Inflammatory macrophage treated with lipopolysaccharide for 1 hour (primary cell): ENCODE data around the gene APOBEC3H.
"Not testable (repeated sequence)": the region's sequence is repeated elsewhere in the genome, so short reads cannot be mapped to it uniquely, and the experiment has no call there.

ENCODE experiments used
- DNase-seq, 2 donors: peaks; one replicate each; pipeline ENCODE4 v3.0.0-alpha.2; 2020 to 2022

Gene APOBEC3H

DNA sequence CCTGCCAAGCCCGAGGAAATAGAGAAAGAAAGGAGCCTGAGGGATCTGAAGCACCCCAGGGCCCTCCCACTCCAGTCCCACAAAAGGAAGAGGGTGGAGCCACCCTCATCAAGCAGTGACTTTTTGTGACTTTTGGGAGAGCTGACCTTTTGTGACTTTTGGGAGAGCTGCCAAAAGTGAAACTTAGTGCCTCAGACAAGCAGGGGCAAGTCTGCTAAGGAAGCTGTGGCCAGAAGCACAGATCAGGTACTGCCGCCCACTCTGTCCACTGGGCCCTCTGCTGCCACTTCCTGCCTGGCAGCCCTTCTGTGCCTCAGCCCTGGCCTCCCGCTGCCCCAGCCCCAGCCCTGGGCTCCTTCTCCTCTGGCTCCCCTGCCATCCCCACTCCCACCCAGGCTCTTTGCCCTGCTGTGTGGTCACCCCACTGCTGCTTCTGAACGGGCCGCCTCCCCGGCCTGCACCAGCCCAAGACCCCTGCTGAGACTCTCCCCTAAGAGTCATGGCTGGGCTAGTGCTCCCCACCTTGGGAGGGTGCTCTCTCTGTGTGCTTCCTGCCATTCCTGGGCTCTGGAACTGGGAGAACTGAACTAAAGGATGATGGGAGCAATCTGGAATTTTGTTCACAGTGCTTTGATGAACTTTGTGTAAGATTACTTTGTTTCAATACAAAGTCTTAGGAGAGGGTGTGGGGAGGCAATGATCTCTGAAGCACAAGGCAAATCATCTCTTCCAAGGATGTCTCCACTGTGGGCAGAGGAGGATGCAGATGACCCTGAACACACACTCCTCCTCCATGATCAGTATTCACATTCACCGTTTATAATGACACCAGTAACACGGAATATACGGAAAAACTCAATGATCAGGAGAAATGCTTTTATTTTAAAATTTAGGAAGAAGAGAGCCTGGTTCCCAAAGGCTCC is at the start of gene APOBEC3H:
TSS of gene APOBEC3H (plus strand) at position 147 of the 923 bp plus-strand sequence. CDS start 3,035 bp downstream, outside the sequence.
- peak; percentile 40 to 44 for DNase-seq

- DNase-seq: not testable (repeated sequence)
Measured at GRCh38 chr22:39049486-39049885, 47.6 kb upstream of the APOBEC3H start.

DNA sequence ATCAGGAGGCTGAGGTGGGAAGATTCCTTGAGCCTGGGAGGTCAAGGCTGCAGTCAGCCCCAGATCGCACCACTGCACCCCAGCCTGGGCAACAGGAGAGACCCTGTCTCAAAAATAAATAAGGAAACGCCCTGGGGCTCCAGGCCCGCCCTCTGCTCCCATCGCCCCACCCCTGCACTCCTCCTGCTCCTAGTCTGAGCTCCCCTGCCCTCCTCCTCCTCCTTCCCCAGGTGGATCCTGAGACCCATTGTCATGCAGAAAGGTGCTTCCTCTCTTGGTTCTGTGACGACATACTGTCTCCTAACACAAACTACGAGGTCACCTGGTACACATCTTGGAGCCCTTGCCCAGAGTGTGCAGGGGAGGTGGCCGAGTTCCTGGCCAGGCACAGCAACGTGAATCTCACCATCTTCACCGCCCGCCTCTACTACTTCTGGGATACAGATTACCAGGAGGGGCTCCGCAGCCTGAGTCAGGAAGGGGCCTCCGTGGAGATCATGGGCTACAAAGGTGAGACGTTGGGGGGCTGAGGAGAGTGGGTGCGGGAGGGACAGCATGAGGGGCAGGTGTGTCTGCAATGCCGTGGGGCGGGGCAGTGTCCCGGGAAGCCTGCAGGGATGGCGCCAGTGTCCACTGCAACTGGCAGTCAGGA is 45.1 kb upstream of the APOBEC3H start:
- DNase-seq: not testable (repeated sequence)

DNA sequence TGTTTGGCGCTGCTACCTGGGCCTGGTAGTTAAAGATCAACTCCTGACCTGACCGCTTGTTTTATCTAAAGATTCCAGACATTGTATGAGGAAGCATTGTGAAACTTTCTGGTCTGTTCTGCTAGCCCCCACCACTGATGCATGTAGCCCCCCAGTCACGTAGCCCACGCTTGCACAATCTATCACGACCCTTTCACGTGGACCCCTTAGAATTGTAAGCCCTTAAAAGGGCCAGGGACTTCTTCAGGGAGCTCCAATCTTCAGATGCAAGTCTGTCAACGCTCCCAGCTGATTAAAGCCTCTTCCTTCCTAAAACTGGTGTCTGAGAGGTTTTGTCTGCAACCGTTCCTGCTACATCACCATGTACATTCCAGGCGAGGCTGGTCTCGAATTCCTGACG is 41.4 kb upstream of the APOBEC3H start:
- DNase-seq: no peak

DNA sequence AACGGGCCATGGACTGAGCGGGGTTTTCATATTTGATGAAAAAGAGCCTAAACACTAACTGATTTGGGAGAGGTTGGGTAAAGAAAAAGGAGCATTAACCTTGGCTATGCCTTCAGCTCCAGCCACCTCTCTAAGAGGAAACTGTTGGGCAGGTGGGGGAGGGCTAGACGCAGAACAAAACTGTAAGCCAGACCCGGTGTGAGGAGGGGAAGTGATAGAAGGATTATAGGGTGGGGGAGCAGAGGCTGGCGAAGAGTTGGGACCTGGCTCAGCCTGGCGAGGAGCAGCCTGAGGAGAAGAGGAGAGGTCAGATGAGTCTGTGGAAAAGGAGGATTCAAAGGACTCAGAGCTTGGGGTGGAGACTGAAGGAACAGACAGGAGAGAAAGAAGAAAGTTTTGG is 35.8 kb upstream of the APOBEC3H start:
- DNase-seq: not testable (repeated sequence)

GRCh38 chr22:39061951-39062350 is 35.1 kb upstream of the APOBEC3H start:
- DNase-seq: not testable (repeated sequence)

DNA sequence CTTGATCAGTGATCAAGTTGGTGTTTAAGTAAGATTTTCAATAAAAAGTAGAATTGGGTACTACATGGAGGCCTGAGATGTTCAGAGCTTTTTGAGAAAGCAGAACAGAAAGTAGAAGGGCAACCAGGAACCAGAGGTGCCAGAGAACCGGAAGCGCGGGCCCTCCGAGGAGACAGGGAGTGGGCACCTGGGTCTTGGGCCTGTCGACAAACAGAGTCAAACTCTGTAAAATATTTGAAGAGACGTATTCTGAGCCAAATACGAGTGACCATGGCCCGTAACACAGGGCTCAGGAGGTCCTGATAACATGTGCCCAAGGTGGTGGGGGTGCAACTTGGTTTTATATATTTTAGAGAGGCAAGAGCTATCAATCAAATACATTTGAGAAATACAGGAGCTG is 33.1 kb upstream of the APOBEC3H start:
- DNase-seq: not testable (repeated sequence)

DNA sequence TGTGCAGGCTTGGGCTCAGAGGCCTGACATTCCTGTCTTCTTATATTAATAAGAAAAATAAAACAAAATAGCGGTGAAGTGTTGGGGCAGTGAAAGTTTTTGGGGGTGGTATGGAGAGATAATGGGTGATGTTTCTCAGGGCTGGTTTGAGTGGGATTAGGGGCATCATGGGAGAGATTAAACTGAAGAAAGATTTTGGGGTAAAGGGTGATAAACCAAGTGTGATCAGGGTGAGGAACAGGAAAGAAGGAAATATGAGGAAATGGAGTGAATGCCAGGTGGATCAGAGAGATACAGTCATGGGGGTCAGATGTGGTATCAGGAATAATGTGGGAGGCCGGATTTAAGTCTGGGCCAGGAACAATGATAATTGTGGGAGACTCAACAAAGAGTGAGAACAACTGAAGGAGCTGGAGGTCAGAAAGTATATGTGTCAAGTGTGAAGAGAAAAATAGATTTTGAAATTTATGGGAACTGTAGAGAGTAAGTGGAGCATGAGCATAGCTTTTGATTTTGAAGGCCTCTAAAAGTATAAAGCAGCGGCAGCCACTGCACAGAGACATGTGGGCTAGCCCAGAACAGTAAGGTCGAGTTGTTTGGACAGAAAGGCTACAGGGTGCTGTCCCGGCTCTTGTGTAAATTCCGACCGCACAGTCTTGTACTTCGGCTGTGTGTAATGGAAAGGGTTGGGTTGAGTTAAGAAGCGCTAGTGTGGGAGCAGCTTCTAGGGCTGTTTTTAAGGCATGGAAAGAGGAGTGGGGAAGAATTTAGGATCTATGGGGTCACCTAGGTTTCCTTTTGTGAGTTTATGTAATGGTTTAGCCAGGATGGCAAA is 30.4 kb upstream of the APOBEC3H start:
- not testable (repeated sequence) for DNase-seq

GRCh38 chr22:39068033-39068785 is 28.8 kb upstream of the APOBEC3H start:
- no peak for DNase-seq

- DNase-seq: no peak
Measured at GRCh38 chr22:39070186-39070585, 26.9 kb upstream of the APOBEC3H start.

DNA sequence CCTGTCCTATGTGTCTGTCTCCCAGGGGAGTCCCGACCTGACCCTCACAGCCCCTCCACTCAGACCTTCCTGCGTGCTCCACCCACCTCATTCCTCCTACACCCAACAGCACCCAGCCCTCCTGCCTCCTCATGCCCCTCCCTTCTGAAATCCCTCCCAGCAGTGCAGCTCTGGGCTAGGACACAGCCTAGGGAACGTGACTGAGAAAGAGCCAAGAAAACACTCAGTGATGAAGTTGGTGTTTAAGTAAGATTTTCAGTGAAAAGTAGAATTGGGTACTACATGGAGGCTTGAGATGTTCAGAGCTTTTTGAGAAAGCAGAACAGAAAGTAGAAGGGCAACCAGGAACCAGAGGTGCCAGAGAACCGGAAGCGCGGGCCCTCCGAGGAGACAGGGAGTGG is 24.5 kb upstream of the APOBEC3H start:
- peak in 1 of 2 donors; percentile 27 for DNase-seq

GRCh38 chr22:39073981-39074380 is 23.1 kb upstream of the APOBEC3H start:
- no peak for DNase-seq

GRCh38 chr22:39076155-39077025 is 20.7 kb upstream of the APOBEC3H start:
- not testable (repeated sequence) for DNase-seq

GRCh38 chr22:39077026-39077840 is 19.8 kb upstream of the APOBEC3H start, which contains the start of gene APOBEC3G:
APOBEC3G (plus strand) TSS chr22:39077275; CDS start chr22:39077362, 87 bp downstream.
- peak; percentile 72 to 74 for DNase-seq

- DNase-seq: not testable (repeated sequence)
Measured at GRCh38 chr22:39077912-39078311, 19.1 kb upstream of the APOBEC3H start.

DNA sequence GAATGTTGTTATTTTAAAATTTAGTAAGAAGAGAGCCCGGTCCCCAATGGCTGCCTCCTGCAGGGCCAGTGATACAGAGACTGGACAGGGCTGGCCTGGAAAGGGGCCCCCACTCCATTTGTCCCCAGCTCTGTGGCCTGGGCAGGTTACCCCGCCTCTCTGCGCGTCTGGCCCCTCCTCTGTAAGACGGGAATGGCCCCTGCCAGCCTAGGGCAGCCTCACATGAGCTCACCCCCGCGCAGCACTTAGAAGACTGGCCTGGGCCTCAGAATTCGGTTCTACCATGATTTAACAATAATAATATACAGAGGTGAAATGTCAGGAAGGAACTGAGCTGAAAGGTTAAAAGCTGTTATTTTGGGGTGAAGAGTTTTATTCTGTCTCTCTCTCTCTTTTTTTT is 18.7 kb upstream of the APOBEC3H start:
- no peak for DNase-seq

DNA sequence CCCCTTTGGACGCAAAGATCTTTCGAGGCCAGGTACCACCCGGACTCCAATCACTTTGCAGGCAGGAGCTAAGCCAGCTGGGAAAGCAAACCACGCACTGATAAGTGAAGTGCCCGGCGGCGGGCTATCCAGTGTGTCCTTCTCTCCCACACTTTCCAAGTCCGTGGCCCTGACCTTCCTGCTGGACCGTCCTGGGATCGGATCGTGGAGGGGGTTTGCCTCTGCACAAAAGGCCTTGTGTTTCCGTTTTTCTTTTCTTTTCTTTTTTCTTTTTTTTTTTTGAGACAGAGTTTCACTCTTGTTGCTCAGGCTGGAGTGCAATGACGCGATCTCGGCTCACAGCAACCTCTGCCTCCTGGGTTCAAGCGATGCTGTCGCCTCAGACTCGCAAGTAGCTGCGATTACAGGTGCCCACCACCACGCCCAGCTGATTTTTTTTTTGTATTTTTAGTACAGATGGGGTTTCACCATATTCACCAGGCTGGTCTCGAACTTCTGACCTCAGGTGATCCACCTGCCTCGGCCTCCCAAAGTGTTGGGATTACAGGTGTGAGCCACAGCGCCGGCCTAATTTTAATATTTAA is 17.9 kb upstream of the APOBEC3H start:
- not testable (repeated sequence) for DNase-seq

DNA sequence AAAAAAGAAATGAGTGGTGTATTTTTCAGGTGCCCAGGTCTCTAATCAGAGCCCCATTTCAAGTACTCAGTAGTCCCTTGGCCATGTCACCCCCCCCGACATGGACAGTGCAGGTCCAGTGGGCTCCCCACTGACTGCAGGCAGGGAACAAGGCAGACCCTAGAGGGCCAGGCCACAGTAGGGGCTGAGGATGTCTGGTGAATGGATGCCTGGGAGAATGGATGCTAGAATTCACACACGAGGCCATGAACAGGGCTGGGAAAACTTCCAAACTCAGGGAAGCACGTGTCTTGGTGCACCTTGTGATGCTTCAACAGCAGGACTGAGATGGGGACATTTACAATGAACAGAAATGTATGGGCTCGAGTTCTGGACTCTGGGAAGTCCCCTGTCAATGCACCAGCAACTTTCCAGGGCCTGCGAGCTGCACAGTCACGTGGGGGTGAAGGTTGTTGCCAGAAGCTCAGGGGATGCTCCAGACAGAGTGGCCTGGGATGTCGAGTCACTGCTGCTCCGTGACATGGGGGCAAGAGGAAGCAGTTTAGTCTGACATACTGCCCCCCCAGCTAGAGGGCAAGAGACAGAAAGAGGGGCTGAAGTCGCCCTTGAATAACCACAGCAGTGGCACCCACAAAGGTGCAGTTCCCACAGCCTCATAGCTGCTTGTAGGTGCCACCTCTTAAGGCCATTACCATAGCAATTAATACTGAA is 16.8 kb upstream of the APOBEC3H start:
- no peak for DNase-seq

GRCh38 chr22:39081016-39081415 is 16.0 kb upstream of the APOBEC3H start:
- no peak for DNase-seq
